ENCODE data around the gene FYCO1.

The FYCO1 gene

DNA sequence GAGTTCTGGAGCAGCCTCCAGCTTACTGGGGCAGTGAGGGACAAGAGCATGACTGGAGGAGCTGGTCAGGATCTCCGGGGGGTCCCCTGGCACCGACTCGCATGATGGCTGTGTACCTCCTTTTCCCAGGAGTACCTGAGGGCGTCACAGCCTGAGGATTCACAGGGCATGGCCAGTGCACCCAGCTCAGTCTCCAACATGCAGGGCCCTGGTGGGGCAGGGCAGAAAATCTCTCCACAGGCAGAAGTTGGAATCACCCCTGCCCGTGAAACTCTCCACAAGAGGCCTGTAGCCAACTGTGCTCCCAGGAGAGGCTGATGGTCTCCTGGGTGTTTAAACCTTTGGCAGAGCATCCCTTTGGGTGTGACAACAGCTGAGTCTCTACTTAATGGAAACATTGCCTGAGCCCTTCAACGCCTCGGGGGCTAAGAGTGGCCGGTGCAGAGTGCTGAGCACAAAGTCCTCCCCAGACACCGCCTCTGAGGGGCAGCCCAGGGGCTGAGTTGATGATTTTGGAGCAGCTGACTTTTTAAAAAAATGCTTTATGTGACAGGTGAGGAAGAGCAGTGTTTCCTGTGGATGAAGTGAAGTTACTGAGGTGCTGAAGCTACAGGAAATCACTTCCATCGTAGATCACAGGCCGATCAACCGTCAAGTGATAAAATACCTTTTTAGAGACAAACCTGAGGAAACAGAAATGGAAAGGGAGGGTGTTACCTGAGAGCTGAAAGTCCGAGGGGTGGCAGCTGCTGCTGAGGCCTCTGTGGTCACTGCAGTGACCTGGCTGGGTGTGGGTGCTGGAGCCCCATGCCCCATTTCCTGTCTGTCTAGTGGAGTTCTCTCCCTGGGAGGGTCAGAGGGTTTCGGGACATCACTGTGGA, 74.2 kb downstream of the FYCO1 start:
- Histone ChIP-seq H3K27me3 (ENCODE audit: low read depth, low read length) (no peaks in the 10 kb centered on the region), H3K4me1 (ENCODE audit: control insufficient read depth in 1 of 2, insufficient read depth in 2 of 2, low read length in 2 of 2) (no peaks in the 10 kb centered on the region), H3K36me3 (ENCODE audit: control insufficient read depth in 1 of 2, insufficient read depth in 2 of 2, low read length in 2 of 2) (peaks cover 47 to 56% of the 10 kb centered on the region in 2 donors)

DNA sequence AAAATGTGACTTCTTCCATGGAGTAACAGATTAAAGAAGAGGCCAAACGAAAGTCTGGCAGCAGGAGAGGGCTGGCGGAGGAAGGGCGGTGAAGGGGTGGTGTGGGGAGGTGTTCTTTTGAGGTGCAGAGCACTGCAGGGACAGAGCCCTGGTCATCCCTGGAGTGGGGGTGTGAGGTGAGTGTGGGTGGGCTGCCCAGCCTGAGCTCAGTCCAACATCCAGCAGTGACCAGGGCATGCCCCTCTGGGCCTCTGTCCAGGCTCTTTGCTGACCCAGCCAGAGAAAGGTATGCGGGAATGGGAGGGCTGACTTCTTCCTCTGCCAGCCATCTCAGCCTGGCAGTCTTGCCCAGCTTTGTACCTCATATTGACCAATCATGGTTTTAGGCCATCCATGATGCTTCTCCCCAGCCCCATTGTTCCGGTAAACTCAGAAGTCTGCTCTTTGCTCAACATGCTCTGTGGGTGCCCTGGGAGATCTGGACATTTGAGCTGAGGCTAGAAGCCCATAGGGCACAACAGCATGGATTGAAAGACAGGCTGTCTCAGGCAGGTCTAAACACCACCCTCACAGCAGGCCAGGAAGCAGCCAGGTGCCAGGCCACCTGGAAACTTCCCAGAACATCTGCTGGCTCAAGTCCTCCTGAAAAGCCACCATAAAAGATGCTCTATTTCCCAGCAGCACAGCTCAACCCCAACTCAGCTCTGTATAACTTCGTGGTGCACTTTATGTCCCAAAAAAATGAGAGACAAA, 78.3 kb downstream of the FYCO1 start:
- H3K4me1 ChIP-seq (ENCODE audit: control insufficient read depth in 1 of 2, insufficient read depth in 2 of 2, low read length in 2 of 2) = no peaks in the 10 kb centered on the region
- H3K4me3 ChIP-seq (ENCODE audit: low read depth in 1 of 2, low read length in 2 of 2) = no peak overlapping the region
- no peaks in the 10 kb centered on the region for H3K27me3 ChIP-seq (ENCODE audit: low read depth, low read length)
- H3K36me3 ChIP-seq (ENCODE audit: control insufficient read depth in 1 of 2, insufficient read depth in 2 of 2, low read length in 2 of 2) = peaks cover 28 to 35% of the 10 kb centered on the region in 2 donors
- H3K27ac ChIP-seq (ENCODE audit: low read length) = no peak overlapping the region
- no peaks in the 10 kb centered on the region for H3K9me3 ChIP-seq (ENCODE audit: control insufficient read depth in 1 of 2, low read length in 2 of 2)

More for the DNA sequence above, 74.2 kb downstream of the FYCO1 start:
- Histone ChIP-seq H3K9me3 (ENCODE audit: control insufficient read depth in 1 of 2, low read length in 2 of 2) (no peaks in the 10 kb centered on the region), H3K4me3 (ENCODE audit: low read depth in 1 of 2, low read length in 2 of 2) (no peak overlapping the region), H3K27ac (ENCODE audit: low read length) (no peak overlapping the region)

DNA sequence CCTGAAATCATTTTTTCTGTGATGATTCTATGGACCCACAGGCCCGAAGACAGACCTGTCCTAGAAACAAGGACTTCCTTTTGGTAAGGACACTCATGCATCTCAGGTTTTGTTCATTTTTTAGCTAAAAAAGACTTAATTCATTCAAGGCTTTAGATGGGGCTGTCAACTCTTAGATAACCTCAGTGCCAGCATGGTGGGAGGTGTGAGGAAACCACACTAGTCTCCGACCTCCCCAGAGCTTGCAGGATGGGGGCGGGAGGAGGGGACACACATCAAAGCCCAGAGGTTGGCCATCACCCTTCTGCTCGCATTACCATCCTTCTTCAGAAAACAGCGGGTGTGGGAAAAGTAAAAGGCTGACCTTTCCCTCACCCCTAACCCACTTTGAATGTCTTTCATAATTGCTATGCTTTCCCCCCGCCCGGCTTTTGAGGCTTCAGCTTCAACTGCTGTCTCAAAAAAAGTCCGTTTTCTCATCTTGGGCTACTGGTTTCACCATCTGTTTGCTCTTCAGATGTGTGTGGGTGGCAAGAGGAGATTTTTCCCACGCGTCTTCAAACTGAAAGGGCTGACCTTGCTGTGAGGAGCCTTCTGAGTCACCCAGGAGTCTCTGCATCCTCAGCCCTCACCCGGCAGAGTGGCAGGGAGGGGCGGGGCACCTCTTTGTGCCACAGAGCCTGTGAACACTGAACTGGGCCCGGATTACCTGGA, 79.9 kb downstream of the FYCO1 start:
- no peaks in the 10 kb centered on the region for H3K4me1 ChIP-seq (ENCODE audit: control insufficient read depth in 1 of 2, insufficient read depth in 2 of 2, low read length in 2 of 2)
- peaks cover 14 to 18% of the 10 kb centered on the region in 2 donors for H3K36me3 ChIP-seq (ENCODE audit: control insufficient read depth in 1 of 2, insufficient read depth in 2 of 2, low read length in 2 of 2)
- H3K4me3 ChIP-seq (ENCODE audit: low read depth in 1 of 2, low read length in 2 of 2) = no peak overlapping the region
- H3K9me3 ChIP-seq (ENCODE audit: control insufficient read depth in 1 of 2, low read length in 2 of 2) = no peaks in the 10 kb centered on the region
- no peak overlapping the region for H3K27ac ChIP-seq (ENCODE audit: low read length)
- H3K27me3 ChIP-seq (ENCODE audit: low read depth, low read length) = no peaks in the 10 kb centered on the region

DNA sequence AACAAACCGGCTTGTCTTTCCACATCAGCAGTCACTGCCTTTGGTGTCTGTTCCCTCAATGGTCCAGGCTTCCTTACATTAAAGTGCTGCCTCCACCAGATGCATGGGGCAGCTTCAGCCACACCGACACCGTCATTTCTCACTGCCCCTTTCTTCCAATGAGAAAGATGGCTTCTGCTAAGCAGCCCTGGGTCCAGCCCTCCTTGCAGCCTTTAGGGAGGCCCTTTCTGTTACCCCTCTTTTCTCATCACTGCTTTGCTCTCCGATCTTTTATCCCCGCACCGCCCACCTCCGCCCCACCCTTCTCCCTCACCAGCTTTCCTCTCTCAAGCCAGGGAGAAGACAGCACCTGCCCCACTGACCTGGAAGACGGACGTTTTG, 80.6 kb downstream of the FYCO1 start:
- Histone ChIP-seq H3K27ac (ENCODE audit: low read length) (no peak overlapping the region), H3K9me3 (ENCODE audit: control insufficient read depth in 1 of 2, low read length in 2 of 2) (no peaks in the 10 kb centered on the region), H3K4me3 (ENCODE audit: low read depth in 1 of 2, low read length in 2 of 2) (no peak overlapping the region), H3K4me1 (ENCODE audit: control insufficient read depth in 1 of 2, insufficient read depth in 2 of 2, low read length in 2 of 2) (no peaks in the 10 kb centered on the region), H3K27me3 (ENCODE audit: low read depth, low read length) (no peaks in the 10 kb centered on the region), H3K36me3 (ENCODE audit: control insufficient read depth in 1 of 2, insufficient read depth in 2 of 2, low read length in 2 of 2) (peaks cover 7 to 12% of the 10 kb centered on the region in 2 donors)

DNA sequence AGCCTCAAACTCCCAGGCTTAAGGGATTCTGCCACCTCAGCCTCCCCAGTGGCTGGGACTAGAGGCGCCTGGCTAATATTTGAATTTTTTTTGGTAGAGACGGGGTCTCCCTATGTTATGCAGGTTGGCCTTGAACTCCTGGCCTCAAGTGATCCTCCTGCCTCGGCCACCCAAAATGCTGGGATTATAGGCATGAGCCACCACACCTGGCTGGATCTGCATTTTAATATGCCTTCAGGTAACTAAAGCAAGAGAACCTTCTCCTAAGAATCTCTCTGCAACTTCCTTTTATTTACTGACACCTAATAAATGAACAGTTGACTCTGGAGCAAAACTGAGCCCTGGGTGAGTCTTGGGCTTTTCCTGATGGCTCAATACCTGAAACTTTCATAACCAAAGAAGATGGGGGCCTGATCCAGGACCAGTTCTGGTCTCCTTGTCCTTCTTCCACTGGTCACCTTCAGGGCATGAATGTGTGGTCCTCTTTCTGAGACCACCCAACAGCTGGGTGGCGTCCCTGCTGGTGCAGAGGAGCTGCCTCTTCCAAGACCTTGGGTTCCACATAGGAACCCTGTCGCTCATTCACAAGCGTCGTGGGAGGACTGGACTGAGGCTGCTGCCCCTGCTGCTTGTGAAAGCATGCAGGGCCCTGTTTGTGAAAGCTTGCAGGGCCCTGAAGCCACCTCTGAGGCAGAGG, 81.1 kb downstream of the FYCO1 start:
- H3K4me3 ChIP-seq (ENCODE audit: low read depth in 1 of 2, low read length in 2 of 2) = no peak overlapping the region
- H3K36me3 ChIP-seq (ENCODE audit: control insufficient read depth in 1 of 2, insufficient read depth in 2 of 2, low read length in 2 of 2) = peaks cover 3 to 6% of the 10 kb centered on the region in 2 donors
- H3K9me3 ChIP-seq (ENCODE audit: control insufficient read depth in 1 of 2, low read length in 2 of 2) = no peaks in the 10 kb centered on the region
- no peaks in the 10 kb centered on the region for H3K27me3 ChIP-seq (ENCODE audit: low read depth, low read length)
- H3K4me1 ChIP-seq (ENCODE audit: control insufficient read depth in 1 of 2, insufficient read depth in 2 of 2, low read length in 2 of 2) = no peaks in the 10 kb centered on the region
- H3K27ac ChIP-seq (ENCODE audit: low read length) = no peak overlapping the region

DNA sequence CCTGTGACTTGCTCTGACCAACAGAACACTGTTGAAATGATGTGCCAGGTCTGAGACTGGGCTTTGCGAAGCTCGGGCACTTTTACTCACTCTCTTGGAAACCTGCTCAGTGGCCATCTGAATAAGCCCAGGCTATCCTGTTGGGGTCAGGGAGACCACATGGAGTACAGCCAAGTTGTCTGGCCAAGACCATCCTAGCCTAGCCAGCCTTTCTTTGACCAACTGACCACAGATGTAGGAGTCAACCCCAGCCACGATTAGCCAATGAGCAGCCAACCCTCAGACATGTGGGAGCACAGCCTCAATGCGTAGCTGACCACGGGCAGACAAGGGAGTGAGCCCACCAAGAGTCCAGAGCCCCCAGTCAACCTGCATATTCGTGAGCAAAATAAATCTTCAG, 83.2 kb downstream of the FYCO1 start:
- Histone ChIP-seq H3K27ac (ENCODE audit: low read length) (no peak overlapping the region), H3K4me1 (ENCODE audit: control insufficient read depth in 1 of 2, insufficient read depth in 2 of 2, low read length in 2 of 2) (no peaks in the 10 kb centered on the region), H3K27me3 (ENCODE audit: low read depth, low read length) (no peaks in the 10 kb centered on the region), H3K36me3 (ENCODE audit: control insufficient read depth in 1 of 2, insufficient read depth in 2 of 2, low read length in 2 of 2) (no peaks in the 10 kb centered on the region), H3K9me3 (ENCODE audit: control insufficient read depth in 1 of 2, low read length in 2 of 2) (no peaks in the 10 kb centered on the region), H3K4me3 (ENCODE audit: low read depth in 1 of 2, low read length in 2 of 2) (no peak overlapping the region)

DNA sequence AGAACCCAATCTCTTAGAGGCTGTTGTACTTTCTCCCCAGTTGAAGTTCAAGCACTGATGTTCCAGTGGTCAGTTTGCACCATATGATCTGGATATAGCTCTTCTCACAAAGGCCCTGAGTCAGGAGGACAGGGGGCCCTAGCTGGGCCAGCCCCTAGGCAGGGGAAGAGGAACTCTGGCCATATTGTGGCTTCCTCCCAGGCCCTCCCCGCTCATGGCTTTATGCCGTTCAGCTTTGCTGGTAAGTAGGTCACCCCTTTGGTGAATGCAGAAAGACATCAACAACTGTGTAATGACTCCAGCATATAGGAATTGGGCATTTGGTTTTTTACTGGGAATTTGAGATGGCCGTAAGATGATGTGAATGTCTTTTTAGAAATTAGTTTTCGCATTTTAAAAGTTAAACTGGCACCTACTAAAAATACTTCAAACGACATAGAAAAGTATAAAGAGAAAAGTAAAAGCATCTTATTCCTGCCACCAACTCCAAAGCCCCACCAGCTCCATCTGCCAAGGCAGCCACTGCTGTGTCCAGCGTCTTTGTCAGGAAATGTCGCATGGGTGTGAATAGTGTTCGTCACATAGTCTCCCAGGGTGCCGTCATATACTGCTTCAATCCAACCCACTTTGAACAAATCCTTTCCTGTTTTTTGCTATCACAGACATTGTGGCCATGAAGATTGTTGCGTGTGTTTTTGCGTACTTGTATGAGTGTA, 84.0 kb downstream of the FYCO1 start:
- Histone ChIP-seq H3K27me3 (ENCODE audit: low read depth, low read length) (no peaks in the 10 kb centered on the region), H3K27ac (ENCODE audit: low read length) (no peak overlapping the region), H3K4me3 (ENCODE audit: low read depth in 1 of 2, low read length in 2 of 2) (no peak overlapping the region), H3K36me3 (ENCODE audit: control insufficient read depth in 1 of 2, insufficient read depth in 2 of 2, low read length in 2 of 2) (no peaks in the 10 kb centered on the region), H3K4me1 (ENCODE audit: control insufficient read depth in 1 of 2, insufficient read depth in 2 of 2, low read length in 2 of 2) (no peaks in the 10 kb centered on the region), H3K9me3 (ENCODE audit: control insufficient read depth in 1 of 2, low read length in 2 of 2) (no peaks in the 10 kb centered on the region)

DNA sequence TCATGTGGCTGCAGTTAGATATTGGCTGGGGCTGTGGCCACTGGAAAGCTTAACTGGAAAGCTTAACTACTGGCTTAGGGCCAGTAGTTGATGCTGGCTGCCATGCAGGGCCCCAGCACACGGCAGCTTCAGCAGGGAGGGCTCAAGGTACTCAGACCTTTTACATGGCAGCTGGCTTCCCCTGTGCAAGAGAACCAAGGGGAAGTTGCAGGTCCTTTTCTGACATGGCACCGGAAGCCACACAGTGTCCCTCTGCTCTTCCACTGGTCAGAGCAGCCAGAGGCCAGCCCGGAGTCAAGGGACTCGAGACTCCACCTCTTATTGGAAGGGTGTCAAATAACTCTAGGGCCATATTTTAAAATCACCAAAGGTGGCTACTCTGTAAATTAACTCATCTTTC, 84.7 kb downstream of the FYCO1 start:
- Histone ChIP-seq H3K36me3 (ENCODE audit: control insufficient read depth in 1 of 2, insufficient read depth in 2 of 2, low read length in 2 of 2) (no peaks in the 10 kb centered on the region), H3K27ac (ENCODE audit: low read length) (no peak overlapping the region), H3K4me3 (ENCODE audit: low read depth in 1 of 2, low read length in 2 of 2) (no peak overlapping the region), H3K9me3 (ENCODE audit: control insufficient read depth in 1 of 2, low read length in 2 of 2) (no peaks in the 10 kb centered on the region), H3K27me3 (ENCODE audit: low read depth, low read length) (no peaks in the 10 kb centered on the region), H3K4me1 (ENCODE audit: control insufficient read depth in 1 of 2, insufficient read depth in 2 of 2, low read length in 2 of 2) (no peaks in the 10 kb centered on the region)

DNA sequence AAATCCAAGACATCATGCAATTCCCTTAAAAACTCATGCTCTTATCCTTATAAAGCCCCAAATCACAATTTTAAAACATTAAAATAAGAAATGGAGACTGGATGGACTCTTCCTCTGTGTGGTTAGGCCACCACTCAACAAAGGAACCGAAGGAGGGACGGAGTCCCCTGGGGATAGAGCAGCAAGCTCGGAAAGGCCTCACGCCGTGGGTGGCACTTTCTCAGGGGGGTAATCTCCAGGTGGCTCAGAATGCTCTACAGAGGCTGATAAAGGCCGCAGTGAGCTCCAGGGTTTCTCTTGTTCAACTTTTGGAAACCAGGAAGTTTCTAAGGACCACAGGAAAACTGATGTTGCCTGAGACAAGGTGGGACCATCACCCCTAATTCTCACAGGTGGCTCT, 86.1 kb downstream of the FYCO1 start:
- no peaks in the 10 kb centered on the region for H3K4me1 ChIP-seq (ENCODE audit: control insufficient read depth in 1 of 2, insufficient read depth in 2 of 2, low read length in 2 of 2)
- no peaks in the 10 kb centered on the region for H3K36me3 ChIP-seq (ENCODE audit: control insufficient read depth in 1 of 2, insufficient read depth in 2 of 2, low read length in 2 of 2)
- no peak overlapping the region for H3K27ac ChIP-seq (ENCODE audit: low read length)
- no peak overlapping the region for H3K4me3 ChIP-seq (ENCODE audit: low read depth in 1 of 2, low read length in 2 of 2)
- H3K27me3 ChIP-seq (ENCODE audit: low read depth, low read length) = no peaks in the 10 kb centered on the region
- H3K9me3 ChIP-seq (ENCODE audit: control insufficient read depth in 1 of 2, low read length in 2 of 2) = no peaks in the 10 kb centered on the region

DNA sequence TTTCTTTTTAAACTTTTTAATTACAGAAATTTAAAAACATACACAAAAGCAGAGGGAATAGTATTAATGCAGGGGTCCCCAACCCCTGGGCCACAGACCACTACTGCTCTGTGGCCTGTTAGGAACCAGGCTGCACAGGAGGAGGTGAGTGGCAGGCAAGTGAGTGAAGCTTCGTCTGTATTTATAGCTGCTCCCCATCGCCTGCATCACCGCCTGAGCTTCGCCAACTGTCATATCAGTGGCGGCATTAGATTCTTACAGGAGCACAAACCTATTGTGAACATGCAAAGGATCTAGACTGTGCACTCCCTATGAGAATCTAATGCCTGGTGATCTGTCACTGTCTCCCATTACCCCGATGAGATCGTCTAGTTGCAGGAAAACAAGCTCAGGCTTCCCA, 86.9 kb downstream of the FYCO1 start:
- H3K4me3 ChIP-seq (ENCODE audit: low read depth in 1 of 2, low read length in 2 of 2) = no peak overlapping the region
- H3K27ac ChIP-seq (ENCODE audit: low read length) = no peak overlapping the region
- H3K36me3 ChIP-seq (ENCODE audit: control insufficient read depth in 1 of 2, insufficient read depth in 2 of 2, low read length in 2 of 2) = no peaks in the 10 kb centered on the region
- no peaks in the 10 kb centered on the region for H3K27me3 ChIP-seq (ENCODE audit: low read depth, low read length)
- no peaks in the 10 kb centered on the region for H3K9me3 ChIP-seq (ENCODE audit: control insufficient read depth in 1 of 2, low read length in 2 of 2)
- no peaks in the 10 kb centered on the region for H3K4me1 ChIP-seq (ENCODE audit: control insufficient read depth in 1 of 2, insufficient read depth in 2 of 2, low read length in 2 of 2)
